Suprapubic skin (tissue), 4 donors: Measurements from ENCODE around the gene LHFPL3. TPM values are rescaled to one million over a fixed set of nuclear protein-coding genes. Genes with fewer than 3 reads are reported as not detected.

Experiments used
- DNase-seq, 2 donors: peaks; one replicate each; pipeline ENCODE4 v3.0.0-alpha.2; 2019; ENCODE audit warnings: low spot score in 2 of 2
- H3K27ac ChIP-seq: fragments of 200-600 bp; sonication (generic); one replicate; pipeline ENCODE4 v1.5.1; 2019
- H3K27me3 ChIP-seq: fragments of 200-600 bp; sonication (generic); one replicate; pipeline ENCODE4 v1.5.1; 2019
- H3K36me3 ChIP-seq: fragments of 200-600 bp; sonication (generic); one replicate; pipeline ENCODE4 v1.5.1; 2019
- H3K4me1 ChIP-seq: fragments of 200-600 bp; sonication (generic); one replicate; pipeline ENCODE4 v1.5.1; 2019
- H3K4me3 ChIP-seq: fragments of 200-600 bp; sonication (generic); one replicate; pipeline ENCODE4 v1.5.1; 2019; ENCODE audit warnings: mild to moderate bottlenecking
- H3K9me3 ChIP-seq: fragments of 200-600 bp; sonication (generic); one replicate; pipeline ENCODE4 v1.5.1; 2019
- CTCF ChIP-seq, 2 donors: fragments of 200-600 bp in 1 of 2; fragments of 450-650 bp in 1 of 2; sonication (generic) in 1 of 2; IDR thresholded peaks; one replicate each; pipeline ENCODE4 v1.5.1; 2016 to 2019; ENCODE audit warnings: antibody characterized with exemption in 2 of 2, mild to moderate bottlenecking in 1 of 2, moderate library complexity in 1 of 2
- EP300 ChIP-seq: sonication (generic); formaldehyde crosslinking; IDR thresholded peaks from one replicate; pipeline ENCODE4 v1.6.1; 2017; ENCODE audit warnings: antibody characterized with exemption
- POLR2A ChIP-seq, 2 donors: fragments of 450-650 bp; IDR thresholded peaks; one replicate each; pipeline ENCODE4 v1.6.1; 2017; ENCODE audit warnings: antibody characterized with exemption in 2 of 2, mild to moderate bottlenecking in 2 of 2, moderate library complexity in 2 of 2
- POLR2AphosphoS5 ChIP-seq, 3 donors: sonication (generic); formaldehyde crosslinking; IDR thresholded peaks; one replicate each; pipeline ENCODE4 v1.6.1; 2017; ENCODE audit warnings: antibody characterized with exemption in 3 of 3
- WGBS: methylation state at CpG from one replicate; pipeline ENCODE4 v1.1.5; 2018; 5-methylcytosine and 5-hydroxymethylcytosine counted together
- total RNA-seq, 4 donors: library from RNA; depleted of rRNA; stranded (reverse); fragments of >200 nt; gene quantifications; one replicate each; pipeline ENCODE4 v1.1.0, GENCODE V29; 2016

LHFPL3 gene
- total RNA-seq, 4 donors from 2014 or later: not detected

- TF ChIP-seq POLR2A (IDR thresholded peaks at IDR 0.05) (no peak), CTCF (IDR thresholded peaks at IDR 0.05) (no peak), EP300 (no peak), POLR2AphosphoS5 (IDR thresholded peaks at IDR 0.05) (no peak)
- no peak for DNase-seq
- WGBS: 63% methylated on average over 7 of the region's 7 CpGs
Observed at GRCh38 chr7:104795086-104795485, 466.7 kb downstream of the LHFPL3 start.

GRCh38 chr7:104795616-104796398 lies 467.4 kb downstream of the LHFPL3 start:
- Histone ChIP-seq H3K4me3 (no peak overlapping the region), H3K4me1 (no peaks in the 10 kb centered on the region), H3K9me3 (no peaks in the 10 kb centered on the region), H3K27me3 (no peaks in the 10 kb centered on the region), H3K36me3 (no peaks in the 10 kb centered on the region), H3K27ac (no peak overlapping the region)
- DNase-seq: no peak
- TF ChIP-seq POLR2AphosphoS5 (IDR thresholded peaks at IDR 0.05) (no peak), POLR2A (IDR thresholded peaks at IDR 0.05) (no peak), CTCF (IDR thresholded peaks at IDR 0.05) (no peak), EP300 (no peak)
- WGBS: 88% methylated on average over 7 of the region's 7 CpGs

More at GRCh38 chr7:104795086-104795485, 466.7 kb downstream of the LHFPL3 start:
- H3K4me1 ChIP-seq: no peaks in the 10 kb centered on the region
- H3K4me3 ChIP-seq: no peak overlapping the region
- H3K36me3 ChIP-seq: no peaks in the 10 kb centered on the region
- no peaks in the 10 kb centered on the region for H3K27me3 ChIP-seq
- no peaks in the 10 kb centered on the region for H3K9me3 ChIP-seq
- H3K27ac ChIP-seq: no peak overlapping the region

- Histone ChIP-seq H3K27me3 (no peaks in the 10 kb centered on the region), H3K27ac (no peak overlapping the region), H3K4me3 (no peak overlapping the region), H3K9me3 (no peaks in the 10 kb centered on the region), H3K36me3 (no peaks in the 10 kb centered on the region), H3K4me1 (no peaks in the 10 kb centered on the region)
- DNase-seq: no peak
- TF ChIP-seq POLR2AphosphoS5 (IDR thresholded peaks at IDR 0.05) (no peak), CTCF (IDR thresholded peaks at IDR 0.05) (no peak)
- WGBS: 69% methylated on average over 4 of the region's 4 CpGs
Observed at GRCh38 chr7:104800307-104800706, 471.9 kb downstream of the LHFPL3 start.

GRCh38 chr7:104801022-104801421 lies 472.6 kb downstream of the LHFPL3 start:
- no peak for DNase-seq
- 73% methylated on average over 3 of the region's 3 CpGs for WGBS
- Histone ChIP-seq H3K9me3 (no peaks in the 10 kb centered on the region), H3K36me3 (no peaks in the 10 kb centered on the region), H3K4me3 (no peak overlapping the region), H3K4me1 (no peaks in the 10 kb centered on the region), H3K27ac (no peak overlapping the region), H3K27me3 (no peaks in the 10 kb centered on the region)
- TF ChIP-seq EP300 (no peak), POLR2A (IDR thresholded peaks at IDR 0.05) (no peak), POLR2AphosphoS5 (IDR thresholded peaks at IDR 0.05) (no peak), CTCF (IDR thresholded peaks at IDR 0.05) (no peak)

- no peaks in the 10 kb centered on the region for H3K9me3 ChIP-seq
- H3K27me3 ChIP-seq: no peaks in the 10 kb centered on the region
- H3K27ac ChIP-seq: no peak overlapping the region
- H3K4me1 ChIP-seq: no peaks in the 10 kb centered on the region
- H3K4me3 ChIP-seq: no peak overlapping the region
- no peaks in the 10 kb centered on the region for H3K36me3 ChIP-seq
- WGBS: 75% methylated on average over 4 of the region's 4 CpGs
- TF ChIP-seq CTCF (IDR thresholded peaks at IDR 0.05) (no peak), EP300 (no peak), POLR2AphosphoS5 (IDR thresholded peaks at IDR 0.05) (no peak), POLR2A (IDR thresholded peaks at IDR 0.05) (no peak)
- no peak for DNase-seq
Observed at GRCh38 chr7:104803931-104804330, 475.5 kb downstream of the LHFPL3 start.
